HL-60 (cell line): ENCODE data around the gene MYH16.

Experiments
- CTCF ChIP-seq: IDR thresholded peaks from one replicate; pipeline ENCODE4 v1.5.1; 2011; ENCODE audit warnings: low read length, control low read depth, inconsistent platforms; ENCODE audit not compliant: insufficient read depth
- POLR2AphosphoS5 ChIP-seq: IDR thresholded peaks from 2 replicates; pipeline ENCODE4 v1.6.1; 2012; ENCODE audit warnings: low read depth

GRCh38 chr7:99265848-99266480 lies 6.7 kb upstream of the MYH16 start:
- TF ChIP-seq POLR2AphosphoS5 (no peak), CTCF (no peak)
